Tibial nerve (tissue), 4 donors: ENCODE data around the gene USP35. TPM values are rescaled to one million over a fixed set of nuclear protein-coding genes. Genes with fewer than 3 reads are reported as not detected.
A peak's percentile ranks its signal among the peaks of the same experiment; 100 is the strongest.

ENCODE experiments used
- DNase-seq, 2 donors: peaks; one replicate each; pipeline ENCODE4 v3.0.0-alpha.2; 2019; ENCODE audit warnings: low spot score in 2 of 2
- H3K27ac ChIP-seq, 4 donors: fragments of 200-600 bp; sonication (generic) in 3 of 4; one replicate each; pipeline ENCODE4 v1.5.1; 2017 to 2019; ENCODE audit warnings: mild to moderate bottlenecking in 1 of 4
- H3K27me3 ChIP-seq, 2 donors: fragments of 200-600 bp; sonication (generic) in 1 of 2; one replicate each; pipeline versions ENCODE4 v1.5.1 to v1.6.0; 2017 to 2019
- H3K36me3 ChIP-seq, 3 donors: fragments of 200-600 bp; sonication (generic); one replicate each; pipeline ENCODE4 v1.5.1; 2018 to 2019
- H3K4me1 ChIP-seq, 4 donors: fragments of 200-600 bp; sonication (generic) in 3 of 4; one replicate each; pipeline ENCODE4 v1.5.1; 2017 to 2019
- H3K4me3 ChIP-seq, 4 donors: fragments of 200-600 bp; sonication (generic) in 3 of 4; one replicate each; pipeline ENCODE4 v1.5.1; 2017 to 2019; ENCODE audit warnings: mild to moderate bottlenecking in 1 of 4, moderate library complexity in 1 of 4
- H3K9me3 ChIP-seq, 4 donors: fragments of 200-600 bp; sonication (generic) in 3 of 4; one replicate each; pipeline ENCODE4 v1.5.1; 2017 to 2019
- EP300 ChIP-seq, 2 donors: sonication (generic); formaldehyde crosslinking; IDR thresholded peaks; one replicate each; pipeline ENCODE4 v1.6.1; 2017; ENCODE audit warnings: antibody characterized with exemption in 2 of 2, mild to moderate bottlenecking in 1 of 2
- POLR2A ChIP-seq, 2 donors: fragments of 450-650 bp; IDR thresholded peaks; one replicate each; pipeline ENCODE4 v1.6.1; 2017; ENCODE audit warnings: antibody characterized with exemption in 2 of 2, mild to moderate bottlenecking in 2 of 2, moderate library complexity in 2 of 2
- WGBS, 2 donors: methylation state at CpG; one replicate each; pipeline ENCODE4 v1.1.5; 2018; 5-methylcytosine and 5-hydroxymethylcytosine counted together
- total RNA-seq, 4 donors: library from RNA; depleted of rRNA; stranded (reverse); fragments of >200 nt; gene quantifications; one replicate each; pipeline ENCODE4 v1.1.0, GENCODE V29; 2016
- TF ChIP-seq, protein P1 (sequence below), 5 experiments: fragments of 200-600 bp in 3 of 5; fragments of 450-650 bp in 2 of 5; sonication (generic) in 3 of 5; IDR thresholded peaks; one replicate each; pipeline ENCODE4 v1.5.1; 2016 to 2019; ENCODE audit warnings: antibody characterized with exemption in 5 of 5, mild to moderate bottlenecking in 3 of 5, moderate library complexity in 2 of 5

Gene USP35
- total RNA-seq, 4 donors from 2014 or later: 10.9 to 23.1 (median 12.6) TPM

DNA sequence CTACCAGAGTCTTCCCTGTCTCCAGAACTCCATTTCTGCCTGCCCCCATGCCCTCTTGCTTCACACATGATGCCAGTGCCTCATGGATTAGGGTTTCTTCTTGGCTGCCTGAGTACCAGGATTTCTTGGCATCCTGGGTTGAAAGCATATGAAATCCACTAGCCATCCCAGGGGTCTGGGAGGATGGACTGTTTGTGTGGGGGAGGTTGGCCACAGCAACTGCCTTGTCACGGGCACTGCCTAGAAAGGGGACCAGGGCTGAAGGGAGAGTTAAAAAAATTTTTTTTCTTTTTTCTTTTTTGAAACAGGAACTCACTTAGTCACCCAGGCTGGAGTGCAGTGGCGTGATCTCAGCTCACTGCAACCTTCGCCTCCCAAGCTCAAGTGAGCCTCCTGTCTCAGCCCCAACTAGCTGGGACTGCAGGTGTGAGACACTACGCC, 4.2 kb downstream of the USP35 start:
- peaks cover 0 to 41% (median 16%) of the 10 kb centered on the region in 4 donors for H3K4me1 ChIP-seq

DNA sequence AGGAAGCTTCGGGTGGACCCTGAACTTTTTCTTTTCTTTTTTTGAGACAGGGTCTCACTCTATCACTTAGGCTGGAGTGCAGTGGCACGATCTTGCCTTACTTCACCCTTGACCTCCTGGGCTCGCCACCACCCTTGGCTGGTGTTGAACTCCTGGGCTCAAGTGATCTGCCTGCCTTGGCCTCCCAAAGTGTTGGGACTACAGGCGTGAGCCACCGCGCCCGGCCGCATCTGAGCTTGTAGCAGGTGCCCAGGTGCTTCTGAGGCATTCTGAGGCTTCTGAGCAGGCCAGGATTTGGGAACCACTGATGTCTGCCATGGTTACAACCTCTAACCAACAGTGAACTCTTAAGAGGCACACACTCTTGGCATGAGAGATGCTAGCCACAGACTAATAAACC, 5.1 kb downstream of the USP35 start:
- H3K9me3 ChIP-seq: no peaks in the 10 kb centered on the region
- H3K27ac ChIP-seq: no peak overlapping the region
- TF ChIP-seq EP300 (IDR thresholded peaks at IDR 0.05) (no peak), POLR2A (IDR thresholded peaks at IDR 0.05) (no peak)
- TF ChIP-seq, protein P1, sequence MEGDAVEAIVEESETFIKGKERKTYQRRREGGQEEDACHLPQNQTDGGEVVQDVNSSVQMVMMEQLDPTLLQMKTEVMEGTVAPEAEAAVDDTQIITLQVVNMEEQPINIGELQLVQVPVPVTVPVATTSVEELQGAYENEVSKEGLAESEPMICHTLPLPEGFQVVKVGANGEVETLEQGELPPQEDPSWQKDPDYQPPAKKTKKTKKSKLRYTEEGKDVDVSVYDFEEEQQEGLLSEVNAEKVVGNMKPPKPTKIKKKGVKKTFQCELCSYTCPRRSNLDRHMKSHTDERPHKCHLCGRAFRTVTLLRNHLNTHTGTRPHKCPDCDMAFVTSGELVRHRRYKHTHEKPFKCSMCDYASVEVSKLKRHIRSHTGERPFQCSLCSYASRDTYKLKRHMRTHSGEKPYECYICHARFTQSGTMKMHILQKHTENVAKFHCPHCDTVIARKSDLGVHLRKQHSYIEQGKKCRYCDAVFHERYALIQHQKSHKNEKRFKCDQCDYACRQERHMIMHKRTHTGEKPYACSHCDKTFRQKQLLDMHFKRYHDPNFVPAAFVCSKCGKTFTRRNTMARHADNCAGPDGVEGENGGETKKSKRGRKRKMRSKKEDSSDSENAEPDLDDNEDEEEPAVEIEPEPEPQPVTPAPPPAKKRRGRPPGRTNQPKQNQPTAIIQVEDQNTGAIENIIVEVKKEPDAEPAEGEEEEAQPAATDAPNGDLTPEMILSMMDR (IDR thresholded peaks at IDR 0.05): no peak
- H3K27me3 ChIP-seq: no peaks in the 10 kb centered on the region
- peaks cover 0 to 41% (median 16%) of the 10 kb centered on the region in 4 donors for H3K4me1 ChIP-seq
- H3K4me3 ChIP-seq: no peak overlapping the region
- peaks cover 0 to 22% (median 0%) of the 10 kb centered on the region in 3 donors for H3K36me3 ChIP-seq
- DNase-seq: no peak
- 92 to 93% methylated on average over 8 of the region's 8 CpGs for WGBS, 2 donors

More for the DNA sequence above, 4.2 kb downstream of the USP35 start:
- DNase-seq: no peak
- H3K4me3 ChIP-seq: no peak overlapping the region
- WGBS, 2 donors: 74 to 79% methylated on average over 4 of the region's 4 CpGs
- TF ChIP-seq, protein P1 (IDR thresholded peaks at IDR 0.05): no peak
- TF ChIP-seq EP300 (IDR thresholded peaks at IDR 0.05) (no peak), POLR2A (IDR thresholded peaks at IDR 0.05) (no peak)
- H3K36me3 ChIP-seq: peaks cover 0 to 13% (median 0%) of the 10 kb centered on the region in 3 donors
- peak overlapping the region in 2 of 4 donors; percentile 41 to 46 for H3K27ac ChIP-seq
- no peaks in the 10 kb centered on the region for H3K9me3 ChIP-seq
- H3K27me3 ChIP-seq: no peaks in the 10 kb centered on the region

DNA sequence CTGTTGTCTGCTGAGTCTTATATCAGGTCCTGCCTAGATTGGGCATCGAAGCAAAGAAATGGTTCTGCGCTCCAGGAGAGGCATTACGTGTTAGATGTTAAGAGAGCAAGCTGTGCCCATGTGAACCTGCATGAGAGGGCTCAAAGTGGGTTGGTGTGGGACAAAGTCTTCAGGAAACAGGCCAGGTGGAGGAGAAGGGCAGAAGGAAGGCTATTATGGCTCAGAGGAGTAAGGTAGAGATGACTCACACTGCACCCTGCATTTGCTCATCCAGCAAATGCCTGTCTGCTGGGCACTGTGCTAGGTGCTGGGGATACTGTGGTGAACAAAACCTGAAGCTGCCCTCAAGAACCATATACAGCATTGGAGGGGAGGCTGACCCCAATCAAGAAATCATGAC, 5.8 kb downstream of the USP35 start:
- Histone ChIP-seq H3K27me3 (no peaks in the 10 kb centered on the region), H3K4me3 (no peak overlapping the region), H3K36me3 (peaks cover 0 to 29% (median 0%) of the 10 kb centered on the region in 3 donors), H3K27ac (no peak overlapping the region), H3K9me3 (no peaks in the 10 kb centered on the region), H3K4me1 (peaks cover 0 to 36% (median 11%) of the 10 kb centered on the region in 4 donors)
- TF ChIP-seq EP300 (IDR thresholded peaks at IDR 0.05) (no peak), POLR2A (IDR thresholded peaks at IDR 0.05) (no peak)
- TF ChIP-seq, protein P1 (IDR thresholded peaks at IDR 0.05): no peak
- no peak for DNase-seq
- 93 to 95% methylated on average over 3 of the region's 3 CpGs for WGBS, 2 donors

DNA sequence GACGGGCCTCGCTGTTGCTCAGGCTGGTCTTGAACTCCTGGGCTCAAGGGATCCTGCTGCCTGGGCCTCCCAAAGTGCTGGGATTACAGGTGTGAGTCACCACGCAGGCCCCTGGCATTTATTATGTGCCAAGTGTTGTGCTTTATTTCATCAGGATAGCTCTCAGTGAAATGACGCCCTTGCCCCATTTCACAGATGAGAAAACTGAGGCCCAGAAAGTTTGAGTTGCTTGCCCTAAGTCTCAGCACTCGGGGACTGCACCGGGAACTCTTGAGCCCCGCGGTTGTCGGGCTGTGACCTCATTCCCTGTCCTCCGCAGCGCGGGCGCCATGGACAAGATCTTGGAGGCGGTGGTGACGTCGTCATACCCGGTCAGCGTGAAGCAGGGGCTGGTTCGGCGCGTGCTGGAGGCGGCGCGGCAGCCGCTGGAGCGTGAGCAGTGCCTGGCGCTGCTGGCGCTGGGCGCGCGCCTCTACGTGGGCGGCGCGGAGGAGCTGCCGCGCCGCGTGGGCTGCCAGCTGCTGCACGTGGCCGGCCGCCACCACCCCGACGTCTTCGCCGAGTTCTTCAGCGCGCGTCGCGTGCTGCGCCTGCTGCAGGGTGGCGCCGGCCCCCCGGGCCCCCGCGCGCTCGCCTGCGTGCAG, 7.3 kb downstream of the USP35 start:
- Histone ChIP-seq H3K4me1 (peaks cover 0 to 20% (median 5%) of the 10 kb centered on the region in 4 donors), H3K36me3 (peaks cover 0 to 45% (median 0%) of the 10 kb centered on the region in 3 donors), H3K9me3 (no peaks in the 10 kb centered on the region), H3K27ac (no peak overlapping the region), H3K4me3 (no peak overlapping the region), H3K27me3 (no peaks in the 10 kb centered on the region)
- TF ChIP-seq, protein P1 (IDR thresholded peaks at IDR 0.05): no peak
- no peak for TF ChIP-seq POLR2A (IDR thresholded peaks at IDR 0.05)
- no peak for TF ChIP-seq EP300 (IDR thresholded peaks at IDR 0.05)
- no peak for DNase-seq
- WGBS, 2 donors: 64 to 70% methylated on average over 10 to 34 of the region's 60 CpGs

DNA sequence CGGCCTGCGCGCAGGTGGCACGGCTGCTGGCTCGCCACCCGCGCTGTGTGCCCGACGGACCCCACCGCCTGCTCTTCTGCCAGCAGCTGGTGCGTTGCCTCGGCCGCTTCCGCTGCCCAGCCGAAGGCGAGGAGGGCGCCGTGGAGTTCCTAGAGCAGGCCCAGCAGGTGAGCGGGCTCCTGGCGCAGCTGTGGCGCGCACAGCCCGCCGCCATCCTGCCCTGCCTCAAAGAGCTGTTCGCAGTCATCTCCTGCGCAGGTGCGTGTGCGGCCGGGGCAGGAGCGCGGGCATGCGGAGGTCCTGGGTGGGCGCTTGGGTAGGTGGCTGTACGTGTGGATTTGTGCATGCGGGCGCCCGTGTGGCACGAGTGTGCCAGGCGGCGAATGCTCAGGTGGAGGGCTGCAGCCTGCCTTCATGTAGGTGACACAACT, 8.0 kb downstream of the USP35 start:
- H3K27ac ChIP-seq: no peak overlapping the region
- WGBS, 2 donors: 88 to 92% methylated on average over 9 to 26 of the region's 40 CpGs
- H3K4me1 ChIP-seq: peaks cover 0 to 20% (median 5%) of the 10 kb centered on the region in 4 donors
- H3K4me3 ChIP-seq: no peak overlapping the region
- no peaks in the 10 kb centered on the region for H3K9me3 ChIP-seq
- peaks cover 0 to 51% (median 0%) of the 10 kb centered on the region in 3 donors for H3K36me3 ChIP-seq
- TF ChIP-seq EP300 (IDR thresholded peaks at IDR 0.05) (no peak), POLR2A (IDR thresholded peaks at IDR 0.05) (no peak)
- TF ChIP-seq, protein P1 (IDR thresholded peaks at IDR 0.05): no peak
- no peak for DNase-seq
- H3K27me3 ChIP-seq: no peaks in the 10 kb centered on the region
